Head of caudate nucleus (tissue), 42 donors: Measurements from ENCODE around the gene MLLT10.
"Not testable (repeated sequence)": the region's sequence is repeated elsewhere in the genome, so short reads cannot be mapped to it uniquely, and the experiment has no call there.

Experiments used
- DNase-seq, 42 donors: peaks; one replicate each; pipeline versions ENCODE4 v3.0.0 to v3.0.0-alpha.2; 2020 to 2021; ENCODE audit warnings: mixed read lengths in 7 of 42
- intact Hi-C: fragments of 100-400 bp; cut with DNase I; formaldehyde crosslinking; loops from one replicate; pipeline ENCODE4 v1.15.0; 2022

MLLT10 gene

GRCh38 chr10:21535494-21535965 is 1.5 kb downstream of the MLLT10 start:
- intact Hi-C loops = loop anchor here (2.0 to 10.0 kb wide), 2 partner anchors 41 to 189 kb away; no protein-coding TSS in a partner anchor
- peak in 1 of 42 donors; percentile 19 for DNase-seq

- intact Hi-C loops = loop anchor here (2.0 to 10.0 kb wide), 2 partner anchors 41 to 189 kb away; no protein-coding TSS in a partner anchor
- peak in 2 of 42 donors; percentile 28 to 32 for DNase-seq
These were observed 1.9 kb downstream of the MLLT10 start for GRCh38 chr10:21535976-21536375.

- DNase-seq = peak in 1 of 42 donors; percentile 32
- intact Hi-C loops = loop anchor here (10.0 kb wide), 1 partner anchor 188 kb away; no protein-coding TSS in a partner anchor
These were observed 2.8 kb downstream of the MLLT10 start for GRCh38 chr10:21536874-21537273.

- DNase-seq, intact Hi-C loops: not testable (repeated sequence)
These were observed 6.7 kb downstream of the MLLT10 start for GRCh38 chr10:21540701-21541100.

GRCh38 chr10:21547246-21547645 is 13.2 kb downstream of the MLLT10 start:
- no peak for DNase-seq
- intact Hi-C loops = no loop called here

- DNase-seq = no peak
- intact Hi-C loops = no loop called here
These were observed 18.6 kb downstream of the MLLT10 start for GRCh38 chr10:21552638-21553037.

- intact Hi-C loops = no loop called here
- peak in 4 of 42 donors; percentile 27 to 37 (median 33) for DNase-seq
These were observed 22.5 kb downstream of the MLLT10 start for GRCh38 chr10:21556527-21556926.

GRCh38 chr10:21558984-21559383 is 25.0 kb downstream of the MLLT10 start:
- DNase-seq, intact Hi-C loops: not testable (repeated sequence)

- intact Hi-C loops = no loop called here
- DNase-seq = no peak
These were observed 36.9 kb downstream of the MLLT10 start for GRCh38 chr10:21570761-21571521.

- DNase-seq = no peak
- intact Hi-C loops = no loop called here
These were observed 38.5 kb downstream of the MLLT10 start for GRCh38 chr10:21572578-21572977.

GRCh38 chr10:21574514-21574913 is 40.5 kb downstream of the MLLT10 start:
- DNase-seq, intact Hi-C loops: not testable (repeated sequence)

- DNase-seq = no peak
These were observed 45.3 kb downstream of the MLLT10 start for GRCh38 chr10:21579291-21579690.

GRCh38 chr10:21581421-21581834 is 47.4 kb downstream of the MLLT10 start:
- intact Hi-C loops, DNase-seq: not testable (repeated sequence)

More at GRCh38 chr10:21579291-21579690, 45.3 kb downstream of the MLLT10 start:
- intact Hi-C loops = no loop called here

- DNase-seq = no peak
- intact Hi-C loops = no loop called here
These were observed 51.0 kb downstream of the MLLT10 start for GRCh38 chr10:21584834-21585530.

- DNase-seq = no peak
- intact Hi-C loops = no loop called here
These were observed 53.4 kb downstream of the MLLT10 start for GRCh38 chr10:21587391-21587790.

- intact Hi-C loops = not testable (repeated sequence)
These were observed 54.1 kb downstream of the MLLT10 start for GRCh38 chr10:21588159-21588558.

GRCh38 chr10:21593986-21594385 is 60.0 kb downstream of the MLLT10 start:
- intact Hi-C loops = no loop called here
- no peak for DNase-seq

More at GRCh38 chr10:21588159-21588558, 54.1 kb downstream of the MLLT10 start:
- DNase-seq = not testable (repeated sequence)

GRCh38 chr10:21599582-21599981 is 65.5 kb downstream of the MLLT10 start:
- DNase-seq = no peak
- intact Hi-C loops = no loop called here

GRCh38 chr10:21600804-21601433 is 66.9 kb downstream of the MLLT10 start:
- no peak for DNase-seq
- intact Hi-C loops = no loop called here
